Smooth muscle cell (in vitro differentiated cells): ENCODE results near the gene DBN1. TPM values are rescaled to one million over a fixed set of nuclear protein-coding genes. Genes with fewer than 3 reads are reported as not detected.
"Not testable (repeated sequence)": the region's sequence is repeated elsewhere in the genome, so short reads cannot be mapped to it uniquely, and the experiment has no call there.

ENCODE experiments used
- DNase-seq: peaks from one replicate; lab custom pipeline; 2025; ENCODE audit not compliant: unreplicated experiment; lab: John Stamatoyannopoulos, UW
- H2AFZ ChIP-seq: fragments of 200-600 bp; sonication (generic); 2 replicates; pipeline ENCODE4 v1.6.0; 2016; ENCODE audit warnings: antibody characterized with exemption, low read depth, mild to moderate bottlenecking
- H3F3A ChIP-seq: fragments of 200-600 bp; sonication (generic); 2 replicates; pipeline ENCODE4 v1.6.0; 2017; ENCODE audit warnings: antibody characterized with exemption, low read depth
- H3K27ac ChIP-seq: fragments of 200-600 bp; sonication (generic); 2 replicates; pipeline ENCODE4 v1.5.1; 2016; ENCODE audit warnings: low read depth, mild to moderate bottlenecking
- H3K27me3 ChIP-seq: fragments of 200-600 bp; sonication (generic); 2 replicates; pipeline ENCODE4 v1.6.1; 2016; ENCODE audit warnings: low read depth, mild to moderate bottlenecking
- H3K36me3 ChIP-seq: fragments of 200-600 bp; sonication (generic); 2 replicates; pipeline ENCODE4 v1.5.1; 2016; ENCODE audit warnings: low read depth
- H3K4me1 ChIP-seq: fragments of 200-600 bp; sonication (generic); 2 replicates; pipeline ENCODE4 v1.5.1; 2016; ENCODE audit warnings: low read depth
- H3K4me2 ChIP-seq: fragments of 200-600 bp; sonication (generic); 2 replicates; pipeline ENCODE4 v1.6.0; 2016; ENCODE audit warnings: mild to moderate bottlenecking
- H3K4me3 ChIP-seq: fragments of 200-600 bp; sonication (generic); 2 replicates; pipeline ENCODE4 v1.5.1; 2016; ENCODE audit warnings: mild to moderate bottlenecking
- H3K79me2 ChIP-seq: fragments of 200-600 bp; sonication (generic); 2 replicates; pipeline ENCODE4 v1.6.0; 2016; ENCODE audit warnings: low read depth, mild to moderate bottlenecking
- H3K9ac ChIP-seq: fragments of 200-600 bp; sonication (generic); 2 replicates; pipeline ENCODE4 v1.6.0; 2016; ENCODE audit warnings: low read depth
- H3K9me3 ChIP-seq: fragments of 200-600 bp; sonication (generic); replicated peaks from 2 replicates; pipeline ENCODE4 v1.5.1; 2016; ENCODE audit warnings: low read depth
- H4K20me1 ChIP-seq: fragments of 200-600 bp; sonication (generic); 2 replicates; pipeline ENCODE4 v1.6.0; 2016; ENCODE audit warnings: low read depth
- WGBS: methylation state at CpG from one replicate; pipeline ENCODE4 v1.1.7; 2016; ENCODE audit warnings: low lambda C conversion rate; 5-methylcytosine and 5-hydroxymethylcytosine counted together
- polyA plus RNA-seq: library from polyadenylated mRNA; unstranded; fragments of >200 nt; fragmentation: Nextera tagmentation; extraction: Ambion mirVana; gene quantifications from 2 replicates; pipeline ENCODE4 v1.2.1, GENCODE V29; 2016
- total RNA-seq: library from RNA; depleted of rRNA; stranded (reverse); fragments of >200 nt; gene quantifications from 2 replicates; pipeline ENCODE4 v1.2.3, GENCODE V29; 2014
- TF ChIP-seq, protein P1 (sequence below): fragments of 200-600 bp; sonication (generic); IDR thresholded peaks from 2 replicates; pipeline ENCODE4 v1.5.1; 2017; ENCODE audit warnings: borderline replicate concordance, mild to moderate bottlenecking, antibody characterized with exemption; ENCODE audit not compliant: insufficient read depth, poor library complexity, severe bottlenecking

Gene DBN1
- total and polyA plus RNA-seq, 2 experiments from 2014 or later, result 116 to 202 TPM

DNA sequence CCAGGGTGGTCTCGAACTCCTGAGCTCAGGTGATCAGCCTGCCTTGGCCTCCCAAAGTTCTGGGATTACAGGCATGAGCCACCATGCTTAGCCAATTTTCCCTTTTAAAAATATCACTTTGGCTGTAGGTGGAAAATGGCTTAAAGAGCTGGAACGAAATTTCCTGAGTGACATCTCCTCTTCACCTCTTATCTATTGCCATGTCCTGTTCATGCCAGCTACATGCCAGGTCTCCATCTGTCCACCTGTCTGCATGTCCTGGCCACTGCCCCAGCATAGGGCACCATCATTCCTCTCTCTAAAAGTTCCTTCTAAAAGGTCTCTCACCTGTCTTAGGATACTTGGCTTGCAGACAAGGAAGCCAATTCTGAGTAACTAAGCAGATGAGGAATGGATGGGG lies 49.8 kb downstream of the DBN1 start:
- Histone ChIP-seq H3K36me3 (no peaks in the 10 kb centered on the region), H3K27ac (no peak overlapping the region), H4K20me1 (peaks cover 11% of the 10 kb centered on the region), H3K4me2 (no peak overlapping the region), H3K9ac (no peak overlapping the region), H3K9me3 (no peaks in the 10 kb centered on the region), H3K27me3 (no peaks in the 10 kb centered on the region), H3K4me3 (no peak overlapping the region), H3K4me1 (peaks cover 11% of the 10 kb centered on the region), H2AFZ (no peak overlapping the region), H3K79me2 (peaks cover 13% of the 10 kb centered on the region), H3F3A (no peaks in the 10 kb centered on the region)
- DNase-seq, result no peak
- TF ChIP-seq, protein P1, sequence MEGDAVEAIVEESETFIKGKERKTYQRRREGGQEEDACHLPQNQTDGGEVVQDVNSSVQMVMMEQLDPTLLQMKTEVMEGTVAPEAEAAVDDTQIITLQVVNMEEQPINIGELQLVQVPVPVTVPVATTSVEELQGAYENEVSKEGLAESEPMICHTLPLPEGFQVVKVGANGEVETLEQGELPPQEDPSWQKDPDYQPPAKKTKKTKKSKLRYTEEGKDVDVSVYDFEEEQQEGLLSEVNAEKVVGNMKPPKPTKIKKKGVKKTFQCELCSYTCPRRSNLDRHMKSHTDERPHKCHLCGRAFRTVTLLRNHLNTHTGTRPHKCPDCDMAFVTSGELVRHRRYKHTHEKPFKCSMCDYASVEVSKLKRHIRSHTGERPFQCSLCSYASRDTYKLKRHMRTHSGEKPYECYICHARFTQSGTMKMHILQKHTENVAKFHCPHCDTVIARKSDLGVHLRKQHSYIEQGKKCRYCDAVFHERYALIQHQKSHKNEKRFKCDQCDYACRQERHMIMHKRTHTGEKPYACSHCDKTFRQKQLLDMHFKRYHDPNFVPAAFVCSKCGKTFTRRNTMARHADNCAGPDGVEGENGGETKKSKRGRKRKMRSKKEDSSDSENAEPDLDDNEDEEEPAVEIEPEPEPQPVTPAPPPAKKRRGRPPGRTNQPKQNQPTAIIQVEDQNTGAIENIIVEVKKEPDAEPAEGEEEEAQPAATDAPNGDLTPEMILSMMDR, result no peak
- 80% methylated on average over 2 of the region's 2 CpGs for WGBS

DNA sequence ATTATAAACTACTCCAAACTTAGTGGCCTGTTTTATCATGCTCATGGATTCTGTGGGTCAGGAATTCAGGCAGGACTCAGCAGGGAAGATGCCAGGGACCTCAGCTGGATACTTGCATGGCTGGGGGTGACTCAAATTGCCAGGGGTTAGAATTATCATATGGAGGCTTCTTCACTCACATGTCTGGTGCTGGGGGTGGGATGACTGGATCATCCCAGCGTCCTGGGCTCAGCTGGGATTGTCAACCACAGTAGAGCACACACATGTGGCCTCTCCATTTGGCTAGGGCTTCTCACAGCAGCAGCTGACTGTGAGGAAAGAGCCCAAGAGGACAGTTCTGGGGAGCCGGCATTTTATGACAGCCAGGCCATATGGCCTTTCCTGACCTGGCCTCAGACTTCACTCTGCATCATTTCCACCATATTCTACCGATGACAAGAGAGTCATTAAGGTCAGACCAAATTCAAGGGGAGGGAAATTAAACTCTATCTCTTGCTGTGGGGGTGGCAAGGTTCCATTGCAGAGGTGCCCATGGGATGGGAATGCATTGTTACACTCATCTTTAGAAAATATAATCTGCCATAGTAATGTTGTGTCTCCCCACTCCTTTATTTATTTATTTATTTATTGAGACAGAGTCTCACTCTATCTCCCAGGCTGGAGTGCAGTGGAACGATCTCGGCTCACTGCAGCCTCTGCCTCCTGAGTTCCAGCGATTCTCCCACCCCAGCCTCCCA lies 52.2 kb downstream of the DBN1 start:
- TF ChIP-seq, protein P1, result no peak
- Histone ChIP-seq H3K9ac (no peak overlapping the region), H3K4me1 (peaks cover 4% of the 10 kb centered on the region), H3K4me2 (no peak overlapping the region), H3K27me3 (no peaks in the 10 kb centered on the region), H3K9me3 (no peaks in the 10 kb centered on the region), H3K36me3 (no peaks in the 10 kb centered on the region), H3K27ac (no peak overlapping the region), H4K20me1 (no peaks in the 10 kb centered on the region), H3F3A (no peaks in the 10 kb centered on the region), H2AFZ (no peak overlapping the region), H3K4me3 (no peak overlapping the region), H3K79me2 (no peaks in the 10 kb centered on the region)
- no peak for DNase-seq
- 84% methylated on average over 6 of the region's 6 CpGs for WGBS

DNA sequence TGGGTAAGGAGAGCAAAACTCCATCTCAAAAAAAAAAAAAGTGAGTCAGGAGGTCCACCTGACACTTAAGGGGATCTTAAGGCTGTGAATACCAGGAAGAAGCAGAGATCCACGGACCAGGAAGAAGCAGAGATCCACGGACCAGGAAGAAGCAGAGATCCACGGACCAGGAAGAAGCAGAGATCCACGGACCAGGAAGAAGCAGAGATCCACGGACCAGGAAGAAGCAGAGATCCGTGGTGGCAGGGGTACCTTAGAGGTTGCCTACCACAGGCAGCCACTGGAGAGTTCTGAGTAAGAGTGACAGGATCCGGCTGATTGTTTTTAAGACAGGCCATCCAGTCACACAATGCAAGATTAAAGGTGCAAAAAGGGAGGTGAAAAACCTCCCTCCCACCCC lies 53.0 kb downstream of the DBN1 start:
- not testable (repeated sequence) for H3K27me3 ChIP-seq, H3K9me3 ChIP-seq, H3K27ac ChIP-seq, H3K36me3 ChIP-seq, H3K4me3 ChIP-seq, H3K79me2 ChIP-seq, DNase-seq, H2AFZ ChIP-seq, H3F3A ChIP-seq, H3K4me1 ChIP-seq, H4K20me1 ChIP-seq, H3K9ac ChIP-seq, H3K4me2 ChIP-seq
- WGBS, result 90% methylated on average over 7 of the region's 7 CpGs

DNA sequence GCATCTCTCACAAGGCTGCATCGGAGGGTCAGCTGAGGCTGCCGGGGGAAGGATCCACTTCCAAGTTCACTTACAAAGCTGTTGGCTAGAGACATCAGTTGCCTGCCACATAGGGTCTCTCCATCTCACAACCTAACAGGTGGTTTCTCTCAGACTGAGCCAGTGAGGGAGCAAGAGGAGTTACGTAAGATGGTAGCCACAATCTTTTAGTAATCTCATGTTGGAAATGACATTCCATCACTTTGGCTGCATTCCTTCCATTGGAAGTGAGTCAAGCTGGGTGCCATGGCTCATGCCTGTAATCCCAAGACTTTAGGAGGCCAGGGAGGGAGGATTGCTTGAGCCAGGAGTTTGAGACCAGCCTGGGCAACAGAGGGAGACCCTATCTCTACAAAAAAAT lies 54.4 kb downstream of the DBN1 start:
- WGBS, result 90% methylated on average over 3 of the region's 3 CpGs
- H3K9ac ChIP-seq, result no peak overlapping the region
- H3K4me1 ChIP-seq, result no peaks in the 10 kb centered on the region
- no peaks in the 10 kb centered on the region for H3K9me3 ChIP-seq
- no peaks in the 10 kb centered on the region for H4K20me1 ChIP-seq
- no peak overlapping the region for H3K4me3 ChIP-seq
- H3F3A ChIP-seq, result no peaks in the 10 kb centered on the region
- no peak overlapping the region for H3K4me2 ChIP-seq
- no peak overlapping the region for H3K27ac ChIP-seq
- H2AFZ ChIP-seq, result no peak overlapping the region
- TF ChIP-seq, protein P1, result no peak
- no peak for DNase-seq
- no peaks in the 10 kb centered on the region for H3K27me3 ChIP-seq
- no peaks in the 10 kb centered on the region for H3K79me2 ChIP-seq
- H3K36me3 ChIP-seq, result no peaks in the 10 kb centered on the region

DNA sequence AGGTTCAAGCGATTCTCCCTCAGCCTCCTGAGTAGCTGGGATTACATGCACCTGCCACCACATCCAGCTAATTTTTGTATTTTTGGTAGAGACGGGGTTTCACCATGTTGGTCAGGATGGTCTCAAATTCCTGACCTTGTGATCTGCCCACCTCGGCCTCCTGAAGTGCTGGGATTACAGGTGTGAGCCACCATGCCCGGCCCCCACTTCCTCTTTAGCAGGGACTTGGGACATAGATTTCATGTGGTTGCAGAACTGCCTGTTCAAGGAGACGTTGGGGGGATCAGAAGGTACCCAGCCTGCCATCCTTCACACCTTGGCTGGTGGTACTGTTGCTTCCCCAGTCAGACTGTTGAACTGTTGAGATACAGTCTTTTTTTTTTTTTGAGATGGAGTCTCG lies 56.4 kb downstream of the DBN1 start:
- not testable (repeated sequence) for H3K79me2 ChIP-seq, H3K36me3 ChIP-seq, H3F3A ChIP-seq, H3K4me3 ChIP-seq, H4K20me1 ChIP-seq, H3K27ac ChIP-seq, H3K27me3 ChIP-seq, H3K4me2 ChIP-seq, H3K9me3 ChIP-seq, DNase-seq, H2AFZ ChIP-seq, H3K4me1 ChIP-seq, H3K9ac ChIP-seq
- WGBS, result 91% methylated on average over 6 of the region's 6 CpGs
